Right cardiac atrium (tissue), 5 donors: Measurements from ENCODE around the gene IMPDH1. TPM values are rescaled to one million over a fixed set of nuclear protein-coding genes. Genes with fewer than 3 reads are reported as not detected.

Source experiments
- ATAC-seq, 2 donors: fragments of 200-7000 bp; cut with Tn5 transposase; one replicate each; pipeline versions ENCODE4 v1.8.0 to v1.9.1; 2020; ENCODE audit warnings: moderate library complexity in 2 of 2, mild to moderate bottlenecking in 1 of 2
- DNase-seq, 3 donors: peaks; one replicate each; pipeline ENCODE4 v3.0.0-alpha.2; 2020
- H3K27ac ChIP-seq: one replicate; pipeline ENCODE4 v1.5.1; 2013; ENCODE audit warnings: mild to moderate bottlenecking, low read length, control low read depth, moderate library complexity
- H3K27me3 ChIP-seq: one replicate; pipeline ENCODE4 v1.6.1; 2013; ENCODE audit not compliant: control insufficient read depth, insufficient read depth
- H3K4me1 ChIP-seq: one replicate; pipeline ENCODE4 v1.6.1; 2013; ENCODE audit warnings: low read length; ENCODE audit not compliant: control insufficient read depth, insufficient read depth
- H3K4me3 ChIP-seq: one replicate; pipeline ENCODE4 v1.5.1; 2013; ENCODE audit warnings: low read length, control low read depth
- H3K9me3 ChIP-seq: one replicate; pipeline ENCODE4 v1.6.1; 2013; ENCODE audit warnings: low read length; ENCODE audit not compliant: control insufficient read depth
- WGBS: extraction: QIAGEN DNeasy Blood & Tissue Kit; methylation state at CpG from one replicate; pipeline ENCODE4 v1.1.7; 2013; 5-methylcytosine and 5-hydroxymethylcytosine counted together
- intact Hi-C, 4 donors: fragments of 100-400 bp; cut with DNase I; formaldehyde crosslinking; loops; one replicate each; pipeline versions ENCODE4 v1.11.0 to v1.14.0; 2022 to 2023
- polyA plus RNA-seq: library from polyadenylated mRNA; stranded (reverse); fragments of 200-250 nt; gene quantifications from one replicate; pipeline ENCODE4 v1.2.3, GENCODE V29; 2013
- total RNA-seq, 4 donors: library from RNA; stranded (reverse); fragmentation: NEBNext Ultra II Directional; extraction: Animal tissue kit (Norgen Biotek cat#: 25700); gene quantifications; one replicate each; pipeline ENCODE4 v1.2.1, GENCODE V29; 2021
- donor health status: healthy with polysubstance abuse.
- donor health status: DM: no; HTN: yes; CAD: no.
- donor health status: DM: no; HTN: no; CAD: no.
- donor health status: DM: no; HTN: yes; CAD: no; lungs with severe emphysema.
- donor health status: DM: yes; HTN: yes; CAD: no.

Gene IMPDH1
- total and polyA plus RNA-seq, 5 donors: 13.8 to 22.2 (median 14.5) TPM

DNA sequence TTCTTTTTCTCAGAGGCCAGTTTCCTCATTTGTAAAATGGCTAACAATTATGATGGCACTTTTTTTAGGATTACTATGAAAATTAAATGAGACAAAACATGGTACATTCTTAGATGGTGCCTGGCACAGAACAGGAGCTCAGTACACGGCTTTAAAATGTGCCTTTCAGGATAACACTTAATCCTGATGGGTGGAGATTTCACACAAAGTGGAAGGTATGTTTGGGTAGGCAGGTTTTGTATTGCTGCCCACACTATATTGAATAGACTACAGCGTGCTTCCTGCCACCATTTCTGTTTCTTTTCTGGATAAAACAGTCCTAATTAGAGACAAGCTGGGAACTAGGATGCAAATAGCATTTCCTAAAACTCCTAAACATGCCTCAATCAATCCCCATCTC is 22.0 kb upstream of the IMPDH1 start:
- no peaks in the 10 kb centered on the region for H3K9me3 ChIP-seq
- intact Hi-C loops: loop anchor here in 1 of 4 donors (2.0 kb wide), 1 partner anchor 27 kb away; no protein-coding TSS in a partner anchor

DNA sequence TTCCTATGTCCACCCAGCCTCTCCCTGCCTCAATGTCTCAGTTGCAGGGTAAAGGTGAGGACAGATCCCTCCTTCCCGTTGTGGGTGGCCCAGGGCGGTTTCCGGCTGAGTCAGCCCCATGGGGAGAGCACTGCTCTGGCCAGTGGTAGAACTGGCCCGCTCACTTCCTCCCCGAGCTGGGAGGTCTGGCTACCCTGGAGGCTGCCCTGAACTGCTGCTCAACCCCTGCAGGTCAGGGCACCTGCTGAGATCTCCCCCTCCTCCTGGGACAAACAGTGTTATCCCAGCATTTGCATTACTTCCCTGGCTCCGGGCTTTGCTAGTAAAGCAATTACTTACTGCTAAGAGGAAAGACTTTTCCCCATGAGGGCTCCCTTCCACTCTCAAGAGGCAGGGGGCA is 21.4 kb upstream of the IMPDH1 start:
- intact Hi-C loops: no loop called here
- Histone ChIP-seq H3K4me3 (no peak overlapping the region), H3K9me3 (no peaks in the 10 kb centered on the region), H3K27ac (no peak overlapping the region), H3K4me1 (no peaks in the 10 kb centered on the region), H3K27me3 (no peaks in the 10 kb centered on the region)
- DNase-seq (peak in 1 of 3 donors; percentile 58), ATAC-seq (peak; percentile 29 to 72)
- 44% methylated on average over 6 of the region's 6 CpGs for WGBS

More for the DNA sequence above, 22.0 kb upstream of the IMPDH1 start:
- DNase-seq (no peak), ATAC-seq (no peak)
- Histone ChIP-seq H3K4me3 (no peak overlapping the region), H3K27ac (no peak overlapping the region), H3K4me1 (no peaks in the 10 kb centered on the region), H3K27me3 (no peaks in the 10 kb centered on the region)
- 77% methylated on average over 2 of the region's 2 CpGs for WGBS

DNA sequence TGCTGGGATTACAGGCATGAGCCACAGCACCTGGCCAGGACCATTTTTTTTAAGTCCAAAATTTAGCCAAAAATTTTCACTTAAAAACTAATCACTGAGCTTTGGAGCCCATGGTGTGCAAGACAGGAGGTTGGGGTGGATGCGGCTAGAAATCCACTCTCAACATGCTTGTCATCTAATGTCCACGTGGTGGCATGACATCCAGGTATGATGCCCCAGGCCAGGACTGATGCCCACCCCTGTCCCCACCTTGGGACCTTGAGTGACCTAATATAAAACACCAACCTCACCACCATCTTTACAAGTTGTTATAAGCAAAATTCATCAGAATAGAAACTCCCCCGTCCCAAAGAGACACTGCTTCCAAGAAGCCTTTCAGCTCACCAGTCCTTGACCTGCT is 20.4 kb upstream of the IMPDH1 start:
- H3K4me3 ChIP-seq: no peak overlapping the region
- no peaks in the 10 kb centered on the region for H3K27me3 ChIP-seq
- ATAC-seq (no peak), DNase-seq (no peak)
- H3K9me3 ChIP-seq: no peaks in the 10 kb centered on the region
- intact Hi-C loops: no loop called here
- no peaks in the 10 kb centered on the region for H3K4me1 ChIP-seq
- 72% methylated on average over 3 of the region's 3 CpGs for WGBS
- H3K27ac ChIP-seq: no peak overlapping the region

DNA sequence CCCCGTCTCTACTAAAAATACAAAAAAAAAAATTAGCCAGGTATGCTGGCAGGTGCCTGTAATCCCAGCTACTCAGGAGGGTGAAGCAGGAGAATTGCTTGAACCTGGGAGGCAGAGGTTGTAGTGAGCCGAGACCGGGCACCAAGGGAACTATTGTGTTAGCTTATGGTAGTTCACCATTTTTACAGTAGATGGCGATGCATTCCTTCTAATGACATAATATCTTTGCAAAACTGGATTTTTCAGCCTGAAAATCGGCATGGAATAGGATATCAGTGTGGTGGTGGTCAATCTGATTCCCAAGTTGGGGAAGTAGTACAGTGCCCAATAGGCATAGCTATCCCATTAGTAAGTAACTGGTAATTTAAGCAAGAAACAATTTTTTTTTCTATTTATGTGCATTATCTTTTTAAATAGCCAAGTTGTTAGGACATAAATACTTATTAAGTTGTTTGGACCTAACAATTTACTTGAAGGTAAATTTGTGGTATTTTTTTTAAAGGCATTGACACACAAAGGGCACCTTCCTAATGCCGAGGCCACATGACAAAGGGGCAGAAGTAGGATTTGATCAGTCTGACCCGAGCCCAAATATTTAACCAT is 17.6 kb upstream of the IMPDH1 start:
- no peaks in the 10 kb centered on the region for H3K27me3 ChIP-seq
- no peaks in the 10 kb centered on the region for H3K9me3 ChIP-seq
- no peaks in the 10 kb centered on the region for H3K4me1 ChIP-seq
- WGBS: 15% methylated on average over 7 of the region's 7 CpGs
- ATAC-seq (peak; percentile 44 to 49), DNase-seq (peak in 1 of 3 donors; percentile 50)
- H3K27ac ChIP-seq: no peak overlapping the region
- intact Hi-C loops: loop anchor here in 2 of 4 donors (1.0 to 2.0 kb wide), 2 partner anchors 32 to 33 kb away; no protein-coding TSS in a partner anchor
- no peak overlapping the region for H3K4me3 ChIP-seq

DNA sequence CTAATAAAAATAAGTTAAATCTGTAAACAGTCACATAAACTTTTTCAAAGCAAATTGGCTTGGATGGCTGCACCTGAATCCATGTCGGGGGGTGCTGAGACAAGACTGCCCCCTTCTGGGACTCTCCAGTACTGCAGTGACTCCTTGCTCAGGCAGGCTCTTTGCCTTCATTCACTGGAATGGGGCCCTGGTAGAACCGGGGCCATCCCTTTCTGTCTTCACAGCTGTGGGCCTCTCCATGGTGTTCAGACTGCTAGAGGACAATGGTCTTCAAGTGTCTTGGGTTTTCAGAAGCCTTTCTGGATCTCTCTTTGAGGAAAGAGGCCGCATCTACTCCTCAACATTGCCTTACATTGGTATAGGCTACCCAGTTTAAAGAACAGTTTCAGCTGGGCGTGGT is 16.1 kb upstream of the IMPDH1 start:
- Histone ChIP-seq H3K4me3 (no peak overlapping the region), H3K4me1 (no peaks in the 10 kb centered on the region), H3K27ac (no peak overlapping the region), H3K9me3 (no peaks in the 10 kb centered on the region), H3K27me3 (no peaks in the 10 kb centered on the region)
- WGBS: 41% methylated on average over 4 of the region's 4 CpGs
- DNase-seq (peak; percentile 61 to 86 (median 73)), ATAC-seq (peak; percentile 18 to 63)
- intact Hi-C loops: loop anchor here in 1 of 4 donors (2.0 kb wide), 2 partner anchors 27 to 35 kb away; no protein-coding TSS in a partner anchor

DNA sequence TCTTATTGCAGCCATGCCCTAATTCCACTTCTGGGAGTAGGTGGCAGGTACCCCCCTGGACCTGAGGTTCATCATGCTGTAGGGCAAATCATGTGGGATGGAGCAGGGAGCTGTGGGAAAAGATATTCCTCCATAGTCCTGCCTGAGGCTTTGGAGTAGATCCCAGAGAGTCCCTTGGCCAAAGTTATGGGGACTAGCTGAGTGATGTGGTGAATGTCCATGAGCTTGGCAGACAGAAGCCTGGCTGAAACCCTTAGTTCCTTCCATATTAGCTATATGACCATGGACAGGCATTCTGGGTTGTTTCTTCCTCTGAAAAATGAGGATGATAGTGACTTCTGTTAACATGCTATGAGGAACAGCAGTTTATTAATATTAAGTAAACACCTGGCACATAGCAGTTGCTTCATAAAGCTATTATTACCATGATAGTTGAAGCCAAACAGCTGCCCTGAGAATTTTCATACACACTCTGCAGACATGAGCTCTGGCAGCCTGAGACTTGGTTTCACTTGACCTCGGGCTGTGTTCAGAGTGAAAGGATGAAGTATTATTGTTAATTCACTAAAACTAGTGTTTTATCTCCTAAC is 15.0 kb upstream of the IMPDH1 start:
- no peak overlapping the region for H3K4me3 ChIP-seq
- ATAC-seq (no peak), DNase-seq (no peak)
- H3K27me3 ChIP-seq: no peaks in the 10 kb centered on the region
- intact Hi-C loops: loop anchor here in 1 of 4 donors (2.0 kb wide), 1 partner anchor 26 kb away; no protein-coding TSS in a partner anchor
- 65% methylated on average over 1 of the region's 1 CpG for WGBS
- no peak overlapping the region for H3K27ac ChIP-seq
- no peaks in the 10 kb centered on the region for H3K9me3 ChIP-seq
- H3K4me1 ChIP-seq: no peaks in the 10 kb centered on the region

DNA sequence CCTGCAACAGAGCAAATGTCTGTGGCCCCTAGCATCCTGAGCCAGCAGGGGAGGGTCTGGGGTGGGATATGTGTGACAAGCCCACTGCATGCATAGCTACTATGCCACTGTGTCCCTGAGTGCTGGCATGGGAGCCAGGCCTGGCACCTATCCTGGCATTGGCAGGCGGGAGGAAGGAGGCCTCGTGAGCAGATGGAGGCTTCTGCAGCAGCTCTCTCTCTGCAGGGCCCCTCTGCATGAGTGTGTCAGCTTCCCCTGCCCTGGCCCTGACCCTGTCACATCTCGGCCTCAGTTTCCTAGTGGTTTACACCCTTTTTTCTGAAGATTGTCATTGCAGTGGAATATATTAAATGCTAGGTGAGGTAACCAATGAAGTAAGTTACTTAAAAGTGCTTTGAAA is 13.1 kb upstream of the IMPDH1 start:
- no peaks in the 10 kb centered on the region for H3K9me3 ChIP-seq
- peak in 2 of 3 donors; percentile 74 to 83 for DNase-seq
- ATAC-seq: peak; percentile 45 to 62
- intact Hi-C loops: no loop called here
- 51% methylated on average over 3 of the region's 3 CpGs for WGBS
- H3K27ac ChIP-seq: no peak overlapping the region
- H3K27me3 ChIP-seq: no peaks in the 10 kb centered on the region
- no peak overlapping the region for H3K4me3 ChIP-seq
- no peaks in the 10 kb centered on the region for H3K4me1 ChIP-seq

DNA sequence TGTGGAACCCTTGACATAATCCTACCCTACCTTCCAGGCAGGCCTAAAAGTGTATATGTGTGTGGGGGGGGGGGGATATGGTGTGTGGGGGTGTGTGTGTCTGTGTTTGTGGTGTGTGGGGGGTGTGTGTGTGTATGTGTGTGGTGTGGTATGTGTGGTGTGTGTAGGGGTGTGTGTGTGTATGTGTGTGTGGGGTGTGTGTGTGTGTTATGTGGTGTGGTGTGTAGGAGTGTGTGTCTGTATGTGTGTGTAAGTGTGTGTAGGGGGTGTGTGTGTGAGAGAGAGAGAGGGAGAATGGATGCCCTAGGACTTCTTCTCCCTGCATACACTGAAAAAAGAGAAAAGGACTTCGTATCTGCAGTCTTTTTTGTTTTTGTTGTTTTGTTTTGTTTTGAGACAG is 12.3 kb upstream of the IMPDH1 start:
- Histone ChIP-seq H3K4me3 (no peak overlapping the region), H3K4me1 (no peaks in the 10 kb centered on the region), H3K27ac (no peak overlapping the region), H3K27me3 (no peaks in the 10 kb centered on the region), H3K9me3 (no peaks in the 10 kb centered on the region)
- intact Hi-C loops: no loop called here
- WGBS: 71% methylated on average over 1 of the region's 1 CpG
- no peak for DNase-seq
- no peak for ATAC-seq

DNA sequence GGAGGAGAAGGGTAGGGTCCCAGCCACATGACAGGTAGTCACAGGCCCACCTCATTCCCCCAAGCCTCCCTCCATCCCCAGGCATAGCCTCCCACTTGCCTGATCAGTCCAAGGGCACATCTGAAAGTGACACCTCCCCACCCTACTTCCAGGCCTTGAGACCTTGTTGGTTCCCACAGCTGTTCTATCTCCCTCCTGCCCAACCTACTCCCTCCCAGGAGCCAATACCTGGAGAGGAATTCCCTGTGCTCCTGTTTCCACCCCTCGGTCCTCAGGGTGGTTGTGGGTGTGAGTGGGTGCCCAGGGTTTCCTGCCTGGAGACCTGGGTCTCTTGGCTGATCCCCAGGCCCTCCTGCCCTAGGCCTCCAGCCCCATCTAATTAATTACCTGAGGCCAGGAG is 11.6 kb upstream of the IMPDH1 start:
- no peaks in the 10 kb centered on the region for H3K27me3 ChIP-seq
- no peaks in the 10 kb centered on the region for H3K9me3 ChIP-seq
- no peak overlapping the region for H3K4me3 ChIP-seq
- no peak for ATAC-seq
- no peak for DNase-seq
- no peak overlapping the region for H3K27ac ChIP-seq
- WGBS: 87% methylated on average over 1 of the region's 1 CpG
- no peaks in the 10 kb centered on the region for H3K4me1 ChIP-seq
- intact Hi-C loops: no loop called here

DNA sequence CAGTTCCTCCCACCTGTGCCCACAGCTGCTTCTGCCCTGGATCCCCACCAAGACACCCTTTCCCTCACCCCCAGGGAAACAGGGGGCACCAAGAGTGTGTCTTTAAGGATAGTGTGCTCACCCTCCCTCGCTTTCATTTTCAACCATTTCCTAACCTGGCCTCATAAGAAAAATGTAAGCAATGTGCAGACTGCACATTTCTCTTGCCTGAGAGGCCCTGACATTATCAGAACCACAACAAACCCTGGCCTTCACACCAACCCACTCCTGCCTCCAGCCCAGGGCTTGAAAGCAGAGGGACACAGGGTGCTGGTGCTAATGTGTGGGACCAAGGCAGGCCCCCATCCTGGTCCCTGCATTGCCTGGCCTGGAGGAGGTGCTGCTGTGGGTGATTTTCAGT is 11.0 kb upstream of the IMPDH1 start:
- Histone ChIP-seq H3K9me3 (no peaks in the 10 kb centered on the region), H3K27ac (no peak overlapping the region), H3K4me3 (no peak overlapping the region), H3K27me3 (no peaks in the 10 kb centered on the region), H3K4me1 (no peaks in the 10 kb centered on the region)
- intact Hi-C loops: no loop called here
- ATAC-seq (no peak), DNase-seq (no peak)
- 81% methylated on average over 1 of the region's 1 CpG for WGBS

DNA sequence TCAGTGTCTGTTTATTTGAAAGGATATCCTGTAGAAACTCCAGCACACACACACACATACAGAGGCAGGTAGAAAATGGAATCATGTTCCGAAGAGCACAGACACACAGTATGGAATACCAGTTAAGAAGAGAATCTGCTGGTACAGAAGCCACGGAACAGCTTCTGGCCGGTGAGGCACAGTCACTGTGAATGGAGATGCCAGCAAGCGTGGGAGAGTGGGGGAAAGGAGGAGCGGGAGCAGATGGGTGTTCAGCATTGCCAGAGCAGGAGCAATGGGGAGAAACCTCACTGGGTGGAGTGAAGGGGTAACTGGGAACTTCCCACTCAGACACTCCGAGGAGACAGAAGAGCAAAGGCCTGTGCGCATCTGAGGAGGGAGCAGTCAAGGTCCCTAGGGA is 9.5 kb upstream of the IMPDH1 start:
- Histone ChIP-seq H3K27ac (no peak overlapping the region), H3K4me3 (no peak overlapping the region), H3K4me1 (no peaks in the 10 kb centered on the region), H3K9me3 (no peaks in the 10 kb centered on the region), H3K27me3 (no peaks in the 10 kb centered on the region)
- intact Hi-C loops: no loop called here
- ATAC-seq (no peak), DNase-seq (no peak)
- WGBS: 83% methylated on average over 7 of the region's 7 CpGs
